Fibroblast of the aortic adventitia (primary cell): ENCODE data around the gene ACD. TPM values are rescaled to one million over a fixed set of nuclear protein-coding genes. Genes with fewer than 3 reads are reported as not detected.

Source experiments
- DNase-seq: peaks from one replicate; pipeline ENCODE4 v3.0.0-alpha.2; 2010; ENCODE audit warnings: low read depth
- H3K4me3 ChIP-seq: 2 replicates; pipeline ENCODE4 v1.5.1; 2011; ENCODE audit warnings: low read depth, mild to moderate bottlenecking, control low read depth, low read length, moderate library complexity
- total RNA-seq: library from RNA; depleted of rRNA; stranded (reverse); fragments of >200 nt; gene quantifications from 2 replicates; pipeline ENCODE4 v1.2.3, GENCODE V29; 2012; ENCODE audit warnings: low replicate concordance
- TF ChIP-seq, protein P1 (sequence below): IDR thresholded peaks from 2 replicates; pipeline ENCODE4 v1.5.1; 2011; ENCODE audit warnings: mild to moderate bottlenecking, low read length, control low read depth, inconsistent platforms; ENCODE audit not compliant: insufficient read depth

Gene ACD
- total RNA-seq: 8.8 and 23.1 TPM in 2 replicates

DNA sequence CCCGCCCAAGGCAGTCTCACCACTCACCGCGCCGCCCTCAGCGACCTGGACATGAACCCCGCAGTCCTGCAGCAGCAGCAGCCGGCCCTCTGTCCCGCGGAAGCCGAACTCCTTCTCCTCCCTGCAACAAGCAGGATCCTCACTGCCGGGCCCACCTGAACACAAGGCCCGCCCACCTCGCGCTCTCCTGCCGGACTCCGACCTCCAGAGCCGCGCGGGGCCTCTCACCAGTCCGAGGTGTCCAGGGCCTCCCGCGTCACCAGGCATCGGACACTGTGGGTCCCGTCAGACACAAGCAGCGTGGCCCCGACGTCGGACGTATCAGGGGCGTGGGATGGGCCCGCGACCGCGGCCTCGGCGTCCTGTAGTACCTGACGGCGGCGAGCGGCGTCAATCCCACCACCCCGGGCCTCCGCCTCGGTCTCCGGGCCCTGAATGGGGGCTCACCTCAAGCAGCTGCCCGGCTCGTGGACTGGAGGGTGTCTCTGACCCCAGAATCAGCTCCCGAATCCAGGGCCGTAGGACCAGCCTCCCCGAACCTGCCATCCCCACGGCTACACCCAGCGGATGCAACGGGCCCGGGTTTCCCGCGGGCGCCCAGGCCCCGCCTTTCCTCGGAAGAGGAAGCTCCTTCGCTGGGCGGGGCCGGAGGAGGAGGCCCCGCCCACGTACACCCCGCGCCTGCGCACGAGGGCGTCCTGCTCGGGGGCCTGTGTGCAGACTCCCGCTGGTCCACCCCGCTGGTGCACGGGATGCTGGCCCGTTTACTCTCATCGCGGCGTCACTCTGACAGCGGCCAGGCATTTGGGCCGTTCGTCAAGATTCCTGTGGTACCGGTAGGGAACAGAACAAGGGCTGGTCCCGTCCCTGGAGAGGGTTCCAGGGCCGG, at the start of gene ACD:
TSS of gene ACD (minus strand) at position 586 of the 889 bp plus-strand sequence. CDS start at position 546, 40 bp downstream.
- TF ChIP-seq, protein P1, sequence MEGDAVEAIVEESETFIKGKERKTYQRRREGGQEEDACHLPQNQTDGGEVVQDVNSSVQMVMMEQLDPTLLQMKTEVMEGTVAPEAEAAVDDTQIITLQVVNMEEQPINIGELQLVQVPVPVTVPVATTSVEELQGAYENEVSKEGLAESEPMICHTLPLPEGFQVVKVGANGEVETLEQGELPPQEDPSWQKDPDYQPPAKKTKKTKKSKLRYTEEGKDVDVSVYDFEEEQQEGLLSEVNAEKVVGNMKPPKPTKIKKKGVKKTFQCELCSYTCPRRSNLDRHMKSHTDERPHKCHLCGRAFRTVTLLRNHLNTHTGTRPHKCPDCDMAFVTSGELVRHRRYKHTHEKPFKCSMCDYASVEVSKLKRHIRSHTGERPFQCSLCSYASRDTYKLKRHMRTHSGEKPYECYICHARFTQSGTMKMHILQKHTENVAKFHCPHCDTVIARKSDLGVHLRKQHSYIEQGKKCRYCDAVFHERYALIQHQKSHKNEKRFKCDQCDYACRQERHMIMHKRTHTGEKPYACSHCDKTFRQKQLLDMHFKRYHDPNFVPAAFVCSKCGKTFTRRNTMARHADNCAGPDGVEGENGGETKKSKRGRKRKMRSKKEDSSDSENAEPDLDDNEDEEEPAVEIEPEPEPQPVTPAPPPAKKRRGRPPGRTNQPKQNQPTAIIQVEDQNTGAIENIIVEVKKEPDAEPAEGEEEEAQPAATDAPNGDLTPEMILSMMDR: no peak
- peak; percentile 85 for DNase-seq
- peak within 1 kb of the TSS; percentile 89 for H3K4me3 ChIP-seq

DNA sequence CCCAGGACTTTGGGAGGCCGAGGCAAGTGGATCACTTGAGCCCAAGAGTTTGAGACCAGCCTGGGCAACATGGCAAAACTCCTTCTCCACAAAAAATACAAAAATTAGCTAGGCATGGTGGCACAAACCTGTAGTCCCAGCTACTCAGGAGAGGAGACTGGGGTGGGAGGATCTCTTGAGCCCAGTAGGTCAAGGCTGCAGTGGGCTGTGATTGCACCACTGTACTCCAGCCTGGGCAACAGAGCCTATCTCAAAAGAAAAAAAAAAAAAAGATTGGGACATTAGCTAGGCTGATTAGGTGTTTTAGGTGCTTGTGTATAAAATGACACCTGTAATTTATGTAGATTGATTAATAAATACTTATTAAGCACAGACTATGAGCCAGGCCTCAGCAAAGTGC, 49.0 kb upstream of the ACD start:
- H3K4me3 ChIP-seq: no peak overlapping the region
- no peak for DNase-seq
- TF ChIP-seq, protein P1: no peak

GRCh38 chr16:67708368-67708771, 48.3 kb upstream of the ACD start:
- DNase-seq: peak; percentile 35
- TF ChIP-seq, protein P1: no peak
- no peak overlapping the region for H3K4me3 ChIP-seq

GRCh38 chr16:67707790-67708189, 47.7 kb upstream of the ACD start:
- no peak for DNase-seq
- no peak overlapping the region for H3K4me3 ChIP-seq
- TF ChIP-seq, protein P1: no peak

GRCh38 chr16:67707210-67707609, 47.1 kb upstream of the ACD start:
- DNase-seq: no peak
- TF ChIP-seq, protein P1: no peak
- no peak overlapping the region for H3K4me3 ChIP-seq

DNA sequence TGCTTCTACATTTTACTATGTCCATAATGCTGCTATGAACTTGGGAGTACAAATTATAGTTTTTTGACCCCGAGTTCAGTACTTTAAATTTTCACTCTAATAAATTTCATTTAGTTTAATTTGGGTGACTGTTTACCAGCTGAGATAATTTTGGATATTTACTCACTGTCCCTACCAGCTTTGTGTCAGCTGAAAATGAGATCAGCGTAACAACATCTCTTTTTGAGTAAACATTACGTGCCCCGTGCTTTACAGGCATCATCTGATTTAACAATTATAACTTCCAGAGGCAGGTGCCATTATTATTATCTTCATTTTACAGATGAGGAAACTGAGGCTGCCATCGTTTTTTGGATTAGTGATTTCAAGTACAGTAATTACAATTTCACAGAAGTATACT, 44.0 kb upstream of the ACD start:
- TF ChIP-seq, protein P1: no peak
- no peak for DNase-seq
- H3K4me3 ChIP-seq: no peak overlapping the region
